GM19328 (cell line): ENCODE data around the gene ASXL3.

ENCODE experiments used
- ATAC-seq: cut with Tn5 transposase; IDR thresholded peaks from one replicate; pipeline ENCODE4 v1.9.1; 2021; ENCODE audit warnings: mild to moderate bottlenecking, moderate library complexity; ENCODE audit not compliant: unreplicated experiment

The ASXL3 gene

DNA sequence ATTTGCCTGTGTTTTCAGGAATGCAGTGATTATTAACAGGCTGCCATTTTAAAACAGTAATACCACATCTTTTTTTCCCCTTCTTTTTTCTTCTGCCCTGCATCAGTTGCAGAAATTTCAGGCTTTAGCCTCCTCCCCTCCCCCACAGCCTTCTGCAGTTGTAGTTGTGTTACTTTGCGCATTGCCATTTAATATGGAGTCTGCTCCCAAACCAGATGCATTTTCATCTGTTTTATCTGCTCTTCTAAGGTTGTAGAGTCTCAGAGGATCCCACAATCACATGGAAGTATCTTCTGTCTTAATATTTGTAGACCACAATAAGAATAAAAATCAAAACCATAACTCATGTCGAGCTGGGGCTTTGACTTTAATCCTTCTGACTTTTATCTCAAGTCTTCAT is 3.8 kb downstream of the ASXL3 start:
- no peak for ATAC-seq

DNA sequence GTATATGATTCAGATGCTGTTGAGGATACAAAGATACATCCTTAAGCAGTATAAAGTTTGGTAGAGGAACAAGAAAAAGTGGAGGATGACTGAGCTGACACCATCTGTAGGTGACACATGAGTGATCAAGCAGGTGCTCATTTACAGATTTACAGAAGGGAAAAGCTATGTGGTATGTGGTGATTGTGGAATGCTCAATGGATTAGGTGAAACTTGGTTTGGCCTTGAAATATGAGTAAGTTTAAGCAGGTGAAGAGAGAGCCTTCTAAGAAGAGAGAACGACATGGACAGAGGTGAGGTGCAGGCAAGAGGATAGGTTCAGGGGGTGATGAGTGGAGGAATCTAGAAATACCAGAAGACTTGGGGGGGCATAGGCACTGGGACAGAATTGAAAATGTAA is 5.9 kb downstream of the ASXL3 start:
- ATAC-seq, result no peak

- ATAC-seq, result no peak
These were observed 6.8 kb downstream of the ASXL3 start for GRCh38 chr18:33584548-33585430.

GRCh38 chr18:33585431-33585775 is 7.4 kb downstream of the ASXL3 start:
- no peak for ATAC-seq

DNA sequence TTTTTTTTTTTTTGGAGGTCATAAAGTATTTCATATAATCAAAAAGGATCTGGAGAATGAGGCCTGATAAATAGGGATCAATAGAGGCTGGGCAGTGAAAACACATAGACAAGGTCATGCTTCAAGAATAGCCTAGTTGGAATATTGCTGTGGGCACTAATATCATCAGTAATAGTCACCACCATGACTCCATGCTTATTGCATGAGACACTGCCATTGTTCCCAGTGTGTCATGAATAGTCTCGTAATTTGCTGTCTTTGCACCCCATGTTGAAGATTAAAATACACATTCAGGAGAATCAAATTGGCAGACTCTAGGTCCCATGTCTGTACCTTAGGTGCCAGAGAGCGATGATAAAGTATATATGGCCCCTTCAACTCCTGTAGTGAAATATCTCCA is 10.3 kb downstream of the ASXL3 start:
- no peak for ATAC-seq

DNA sequence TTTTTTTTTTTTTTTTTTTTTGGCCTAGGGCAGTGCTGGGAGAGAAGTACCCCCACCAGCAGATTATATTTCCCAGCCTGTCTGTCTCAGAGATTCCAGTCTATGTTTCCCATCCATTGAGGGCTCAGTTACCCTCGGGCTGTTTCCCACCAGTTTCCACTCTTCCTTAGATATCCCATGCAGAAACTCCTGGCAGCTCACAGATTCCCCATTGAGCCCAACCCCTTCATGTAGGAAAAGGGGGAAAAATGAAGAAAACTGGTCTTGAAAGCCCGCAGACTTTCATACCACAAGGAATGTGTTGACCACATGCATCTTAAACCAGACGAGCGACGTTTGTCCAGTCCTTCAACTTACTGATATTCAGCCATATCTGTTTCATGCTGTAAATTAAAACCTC is 15.2 kb downstream of the ASXL3 start:
- ATAC-seq, result no peak

DNA sequence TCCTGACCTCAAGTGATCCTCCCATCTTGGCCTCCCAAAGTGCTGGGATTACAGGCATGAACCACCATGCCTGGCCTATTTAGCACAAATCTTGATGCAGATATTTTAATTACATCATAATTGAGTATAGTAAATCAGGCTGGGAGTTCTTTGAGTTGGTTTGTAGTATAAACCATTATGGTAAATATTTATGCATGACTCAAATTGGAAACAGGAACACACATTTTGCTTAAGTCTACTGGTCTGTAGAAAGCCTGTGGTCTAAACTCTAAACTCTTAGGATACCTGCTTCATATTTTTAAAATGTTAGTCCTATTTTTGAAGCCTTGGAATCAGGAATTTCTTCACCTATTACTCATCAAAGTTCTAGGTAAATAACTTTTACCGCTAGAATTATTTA is 16.8 kb downstream of the ASXL3 start:
- no peak for ATAC-seq

GRCh38 chr18:33596178-33596854 is 18.3 kb downstream of the ASXL3 start:
- ATAC-seq, result no peak

- ATAC-seq, result no peak
These were observed 22.8 kb downstream of the ASXL3 start for GRCh38 chr18:33600846-33601245.

DNA sequence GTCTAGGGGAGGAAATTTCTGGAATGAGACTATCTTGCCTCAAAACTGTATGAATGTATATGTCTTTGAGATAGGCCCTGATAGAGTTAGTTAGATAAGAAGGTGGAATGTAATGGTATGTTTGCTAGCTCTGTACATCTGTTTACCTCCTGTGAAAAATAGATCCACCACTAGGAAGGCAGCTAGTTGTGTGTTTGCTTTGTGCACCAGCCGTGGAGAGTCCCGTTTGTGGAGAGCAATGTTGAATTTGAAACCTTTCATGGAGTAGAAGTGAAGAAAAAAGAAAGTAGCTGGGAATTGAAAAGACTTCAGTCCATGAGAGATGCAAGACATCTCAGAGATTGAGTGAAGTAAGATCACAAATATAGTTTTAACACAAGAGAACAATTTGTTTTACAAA is 25.4 kb downstream of the ASXL3 start:
- ATAC-seq, result no peak

DNA sequence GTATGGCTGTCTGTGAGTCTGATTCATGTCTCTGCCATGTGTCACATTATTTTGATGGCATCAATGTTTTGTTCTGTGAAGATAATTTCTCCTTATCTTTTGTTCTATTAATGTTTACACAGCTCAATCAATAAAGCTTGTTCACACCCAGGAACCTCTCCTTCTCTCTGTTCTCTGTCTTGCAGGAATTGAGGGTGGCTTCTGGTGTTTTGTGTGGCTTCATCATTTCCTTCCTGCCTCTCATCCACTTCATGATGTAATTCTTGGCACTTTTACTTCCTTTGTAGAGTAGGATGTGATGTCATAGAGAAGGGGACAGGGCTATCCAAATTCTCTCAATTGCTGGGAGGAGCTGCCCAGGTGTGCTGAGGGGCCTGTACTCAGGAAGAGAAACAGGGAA is 27.2 kb downstream of the ASXL3 start:
- ATAC-seq, result no peak

- ATAC-seq, result no peak
These were observed 28.6 kb downstream of the ASXL3 start for GRCh38 chr18:33606621-33607020.

GRCh38 chr18:33611525-33612135 is 33.6 kb downstream of the ASXL3 start:
- ATAC-seq, result no peak

GRCh38 chr18:33612632-33613031 is 34.6 kb downstream of the ASXL3 start:
- no peak for ATAC-seq

DNA sequence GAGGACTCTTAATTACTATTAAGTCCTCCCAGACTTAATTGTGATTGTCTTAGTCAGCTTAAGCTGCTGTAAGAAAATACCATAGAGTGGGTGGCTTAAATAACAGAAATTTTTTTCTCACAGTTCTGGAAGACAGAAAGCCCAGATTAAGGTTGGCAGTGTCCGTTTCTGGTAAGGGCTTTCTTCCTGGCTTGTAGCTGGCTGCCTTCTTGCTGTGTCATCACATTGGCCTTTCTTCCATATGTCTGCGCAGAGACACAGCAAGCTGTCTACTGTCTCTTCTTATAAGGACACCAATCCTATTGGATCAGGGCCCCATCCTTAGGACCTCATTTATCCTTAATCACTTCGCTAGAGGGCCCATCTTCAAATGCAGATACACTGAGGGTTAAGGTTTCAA is 38.5 kb downstream of the ASXL3 start:
- no peak for ATAC-seq

GRCh38 chr18:33627114-33627513 is 49.1 kb downstream of the ASXL3 start:
- ATAC-seq, result no peak

GRCh38 chr18:33630476-33630875 is 52.5 kb downstream of the ASXL3 start:
- ATAC-seq, result no peak

- ATAC-seq, result no peak
These were observed 63.1 kb downstream of the ASXL3 start for GRCh38 chr18:33641141-33641540.

DNA sequence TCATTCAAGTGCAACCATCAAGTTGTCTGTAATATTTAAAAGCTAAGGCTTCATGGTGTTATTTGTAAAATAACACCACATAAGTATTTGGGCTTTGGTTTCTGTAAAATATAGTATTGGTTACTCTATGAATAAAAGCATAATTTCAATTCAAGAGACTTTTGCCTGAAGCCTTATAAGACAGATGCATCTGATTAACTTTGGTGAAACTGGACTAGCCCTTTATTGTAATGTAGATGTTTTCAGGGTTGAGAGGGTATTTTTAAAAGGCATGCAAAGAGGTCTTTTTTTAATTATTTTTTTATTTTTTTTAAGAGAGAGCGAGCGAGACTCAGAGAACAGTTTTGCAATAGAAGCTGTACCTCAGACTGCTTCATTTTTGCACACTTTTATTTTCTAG is 66.5 kb downstream of the ASXL3 start:
- ATAC-seq, result no peak

DNA sequence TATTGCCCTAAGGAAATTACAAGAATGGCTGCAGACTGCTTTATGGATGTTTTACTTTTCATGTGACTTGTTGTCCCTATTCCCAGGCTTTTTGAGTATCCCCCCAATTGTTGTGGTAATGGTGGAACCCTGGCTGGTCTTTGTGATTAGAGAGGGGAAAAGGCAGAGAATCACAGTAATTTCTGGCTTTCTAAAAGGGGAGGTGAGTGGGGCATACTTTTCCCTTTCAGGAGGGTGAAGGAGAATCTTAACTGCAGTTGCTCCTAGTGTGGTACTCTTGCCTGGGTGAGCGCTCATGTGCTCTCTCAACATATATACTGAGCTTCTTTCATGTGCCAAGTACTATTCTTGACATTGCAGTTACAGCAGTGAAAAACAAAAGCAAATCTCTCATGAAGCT is 69.3 kb downstream of the ASXL3 start:
- ATAC-seq, result no peak

DNA sequence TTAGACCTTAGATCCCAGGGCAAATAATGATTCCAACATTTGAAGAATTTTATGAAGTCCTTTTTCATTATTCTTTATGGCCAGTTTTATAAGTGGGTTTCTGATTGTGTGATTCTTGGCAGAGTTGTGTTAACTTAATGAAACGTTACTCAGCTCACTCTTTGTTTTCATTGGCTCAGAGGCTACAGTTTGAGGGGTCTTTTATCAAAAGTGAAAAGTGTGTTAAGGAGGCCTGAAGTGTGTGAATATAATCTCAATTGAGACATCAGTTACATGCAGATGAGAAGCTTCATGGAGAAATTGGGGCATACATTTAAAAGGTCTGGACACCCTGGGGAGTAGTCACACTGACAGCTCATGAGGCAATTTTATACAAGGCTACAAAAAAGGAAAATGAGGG is 74.6 kb downstream of the ASXL3 start:
- ATAC-seq, result no peak

GRCh38 chr18:33653231-33653630 is 75.2 kb downstream of the ASXL3 start:
- ATAC-seq, result no peak
